Esophagus muscularis mucosa (tissue), 4 donors: ENCODE results near the gene PTPN23. TPM values are rescaled to one million over a fixed set of nuclear protein-coding genes. Genes with fewer than 3 reads are reported as not detected.

Source experiments
- DNase-seq: peaks from one replicate; pipeline ENCODE4 v3.0.0-alpha.2; 2017; ENCODE audit errors: extremely low spot score
- H3K27ac ChIP-seq, 4 donors: fragments of 200-600 bp; sonication (generic); replicated peaks in 1 of 4; 1 replicate in 3 of 4; 2 replicates in 1 of 4; pipeline ENCODE4 v1.5.1; 2016 to 2019; ENCODE audit warnings: mild to moderate bottlenecking in 1 of 4
- H3K27me3 ChIP-seq, 4 donors: fragments of 200-600 bp; sonication (generic); one replicate each; pipeline versions ENCODE4 v1.5.1 to v1.6.0; 2016 to 2019
- H3K36me3 ChIP-seq, 4 donors: fragments of 200-600 bp; sonication (generic); one replicate each; pipeline ENCODE4 v1.5.1; 2016 to 2019
- H3K4me1 ChIP-seq, 4 donors: fragments of 200-600 bp; sonication (generic); one replicate each; pipeline ENCODE4 v1.5.1; 2016 to 2019
- H3K4me3 ChIP-seq, 4 donors: fragments of 200-600 bp; sonication (generic); 1 replicate in 2 of 4; 2 replicates in 2 of 4; pipeline ENCODE4 v1.5.1; 2016 to 2019; ENCODE audit warnings: mild to moderate bottlenecking in 4 of 4, moderate library complexity in 1 of 4
- H3K9me3 ChIP-seq, 4 donors: fragments of 200-600 bp; sonication (generic); 1 replicate in 3 of 4; 2 replicates in 1 of 4; pipeline ENCODE4 v1.5.1; 2016 to 2019
- CTCF ChIP-seq, 3 experiments: fragments of 200-600 bp in 2 of 3; fragments of 450-650 bp in 1 of 3; sonication (generic) in 2 of 3; IDR thresholded peaks; one replicate each; pipeline ENCODE4 v1.5.1; 2017 to 2019; ENCODE audit warnings: antibody characterized with exemption in 3 of 3, mild to moderate bottlenecking in 2 of 3, moderate library complexity in 1 of 3
- EP300 ChIP-seq: sonication (generic); formaldehyde crosslinking; IDR thresholded peaks from one replicate; pipeline ENCODE4 v1.6.1; 2017; ENCODE audit warnings: antibody characterized with exemption
- POLR2A ChIP-seq: fragments of 450-650 bp; IDR thresholded peaks from one replicate; pipeline ENCODE4 v1.6.1; 2017; ENCODE audit warnings: antibody characterized with exemption, moderate library complexity, mild to moderate bottlenecking, low read depth
- POLR2AphosphoS5 ChIP-seq, 2 donors: sonication (generic); formaldehyde crosslinking; IDR thresholded peaks; one replicate each; pipeline ENCODE4 v1.6.1; 2017; ENCODE audit warnings: antibody characterized with exemption in 2 of 2
- WGBS: methylation state at CpG from one replicate; pipeline ENCODE4 v1.1.5; 2018; 5-methylcytosine and 5-hydroxymethylcytosine counted together
- intact Hi-C: fragments of 100-400 bp; cut with DNase I; formaldehyde crosslinking; loops from one replicate; pipeline ENCODE4 v1.15.1; 2023
- total RNA-seq, 4 donors: library from RNA; depleted of rRNA; stranded (reverse); fragments of >200 nt; gene quantifications; one replicate each; pipeline versions ENCODE4 v1.1.0 to v1.2.1, GENCODE V29; 2016

PTPN23 gene
- total RNA-seq, 4 donors from 2014 or later, result 16.9 to 156 (median 26.3) TPM

- WGBS, result 88% methylated on average over 27 of the region's 53 CpGs
- no peaks in the 10 kb centered on the region for H3K9me3 ChIP-seq
- intact Hi-C loops, result no loop called here
- no peak for DNase-seq
- H3K36me3 ChIP-seq, result peaks cover 25 to 82% (median 73%) of the 10 kb centered on the region in 4 donors
- H3K4me1 ChIP-seq, result peaks cover 15 to 23% (median 16%) of the 10 kb centered on the region in 4 donors
- H3K4me3 ChIP-seq, result no peak overlapping the region
- H3K27me3 ChIP-seq, result no peaks in the 10 kb centered on the region
- H3K27ac ChIP-seq, result no peak overlapping the region
- TF ChIP-seq EP300 (no peak), POLR2AphosphoS5 (IDR thresholded peaks at IDR 0.05) (no peak), CTCF (IDR thresholded peaks at IDR 0.05) (no peak), POLR2A (no peak)
Observed at GRCh38 chr3:47418167-47419082, 37.6 kb downstream of the PTPN23 start.

GRCh38 chr3:47419083-47420043 is 38.5 kb downstream of the PTPN23 start:
- intact Hi-C loops, result no loop called here
- H3K27me3 ChIP-seq, result no peaks in the 10 kb centered on the region
- peaks cover 15 to 23% (median 16%) of the 10 kb centered on the region in 4 donors for H3K4me1 ChIP-seq
- H3K27ac ChIP-seq, result no peak overlapping the region
- no peak for TF ChIP-seq EP300
- WGBS, result 89% methylated on average over 4 of the region's 17 CpGs
- peaks cover 16 to 82% (median 72%) of the 10 kb centered on the region in 4 donors for H3K36me3 ChIP-seq
- no peaks in the 10 kb centered on the region for H3K9me3 ChIP-seq
- DNase-seq, result no peak
- no peak overlapping the region for H3K4me3 ChIP-seq

GRCh38 chr3:47420044-47420430 is 39.2 kb downstream of the PTPN23 start:
- TF ChIP-seq EP300, result no peak
- no peak for TF ChIP-seq POLR2A
- TF ChIP-seq POLR2AphosphoS5 (IDR thresholded peaks at IDR 0.05), result no peak
- TF ChIP-seq CTCF (IDR thresholded peaks at IDR 0.05), result no peak
- DNase-seq, result no peak
- H3K36me3 ChIP-seq, result peaks cover 13 to 81% (median 72%) of the 10 kb centered on the region in 4 donors
- no peak overlapping the region for H3K4me3 ChIP-seq
- intact Hi-C loops, result no loop called here
- H3K4me1 ChIP-seq, result peaks cover 15 to 23% (median 16%) of the 10 kb centered on the region in 4 donors
- no peak overlapping the region for H3K27ac ChIP-seq
- 100% methylated on average over 4 of the region's 5 CpGs for WGBS
- no peaks in the 10 kb centered on the region for H3K27me3 ChIP-seq
- no peaks in the 10 kb centered on the region for H3K9me3 ChIP-seq

- DNase-seq, result peak; percentile 96
- no peaks in the 10 kb centered on the region for H3K9me3 ChIP-seq
- peaks cover 18 to 81% (median 72%) of the 10 kb centered on the region in 4 donors for H3K36me3 ChIP-seq
- intact Hi-C loops, result loop anchor here (1.0 kb wide), 1 partner anchor 56 kb away; no protein-coding TSS in a partner anchor
- peak overlapping the region; percentile 43 to 71 (median 60) for H3K27ac ChIP-seq
- H3K27me3 ChIP-seq, result no peaks in the 10 kb centered on the region
- WGBS, result 80% methylated on average over 22 of the region's 29 CpGs
- peaks cover 15 to 23% (median 16%) of the 10 kb centered on the region in 4 donors for H3K4me1 ChIP-seq
- peak; percentile 12 to 53 for TF ChIP-seq POLR2AphosphoS5 (IDR thresholded peaks at IDR 0.05)
- no peak for TF ChIP-seq POLR2A
- no peak for TF ChIP-seq EP300
- TF ChIP-seq CTCF (IDR thresholded peaks at IDR 0.05), result peak; percentile 91 to 97 (median 92)
- H3K4me3 ChIP-seq, result peak overlapping the region in 1 of 4 donors; percentile 21
Observed at GRCh38 chr3:47420511-47421484, 40.0 kb downstream of the PTPN23 start.
